T-helper 9 cell (primary cell): Measurements from ENCODE around the gene ITGB4.
A peak's percentile ranks its signal among the peaks of the same experiment; 100 is the strongest.

Experiments used
- DNase-seq: peaks from one replicate; pipeline ENCODE4 v3.0.0-alpha.2; 2020
- total RNA-seq, 2 donors: gene quantifications; one replicate each; lab custom pipeline; 2026; lab: John Stamatoyannopoulos, UW

The ITGB4 gene
- total RNA-seq: 0 to 0.28 reads per million in 2 donors

GRCh38 chr17:75720656-75721462 lies at the start of gene ITGB4:
Gene ITGB4 (plus strand): TSS chr17:75721459. CDS start chr17:75724704, 3,245 bp downstream.
- peak; percentile 58 for DNase-seq

GRCh38 chr17:75672011-75672410 lies 49.2 kb upstream of the ITGB4 start:
- no peak for DNase-seq

GRCh38 chr17:75673487-75673886 lies 47.8 kb upstream of the ITGB4 start:
- no peak for DNase-seq

- no peak for DNase-seq
Measured at GRCh38 chr17:75676461-75676860, 44.8 kb upstream of the ITGB4 start.

DNA sequence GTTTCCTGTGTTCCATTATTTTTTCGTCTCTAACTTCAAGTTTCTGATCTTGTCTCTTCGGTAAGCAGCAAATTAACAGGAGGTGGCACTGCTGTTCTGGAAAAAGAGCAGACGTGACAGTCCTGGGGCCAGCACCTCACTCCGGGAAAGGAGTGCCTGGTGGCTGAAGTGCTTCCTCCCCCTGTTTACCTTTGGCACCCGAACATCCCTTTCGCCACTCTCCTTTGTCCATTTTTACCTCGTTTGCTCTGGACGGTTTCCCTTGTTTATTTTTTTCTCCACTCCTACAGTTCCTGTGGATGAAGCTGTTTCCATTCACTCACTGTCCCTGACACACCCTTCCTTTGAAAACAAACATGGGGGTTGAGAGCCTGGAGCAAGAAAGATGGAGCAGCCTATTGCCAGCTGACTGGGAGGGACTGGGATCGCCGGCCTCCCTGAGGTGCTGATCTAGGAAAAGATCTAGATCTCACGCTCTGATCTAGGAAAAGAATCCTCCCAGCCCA lies 41.5 kb upstream of the ITGB4 start:
- no peak for DNase-seq

DNA sequence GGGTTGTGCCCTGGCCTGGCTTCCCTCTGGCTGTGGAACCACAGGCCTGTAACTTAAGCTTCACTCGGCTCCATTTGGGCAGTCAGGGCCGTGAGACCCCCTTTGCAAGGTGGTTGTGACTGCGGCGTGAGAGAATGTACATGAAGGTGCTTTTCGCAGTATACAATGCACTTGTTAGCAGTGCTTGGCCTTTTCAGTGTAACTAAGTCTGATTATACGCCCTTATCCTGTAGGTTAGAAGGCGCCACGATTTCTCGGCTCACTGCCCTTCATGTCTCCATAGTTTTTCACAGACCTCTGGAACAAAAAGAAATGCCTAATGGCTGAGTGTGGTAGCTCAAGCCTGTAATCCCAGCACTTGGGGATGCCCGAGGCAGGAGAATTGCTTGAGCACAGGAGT lies 40.8 kb upstream of the ITGB4 start:
- DNase-seq: no peak

DNA sequence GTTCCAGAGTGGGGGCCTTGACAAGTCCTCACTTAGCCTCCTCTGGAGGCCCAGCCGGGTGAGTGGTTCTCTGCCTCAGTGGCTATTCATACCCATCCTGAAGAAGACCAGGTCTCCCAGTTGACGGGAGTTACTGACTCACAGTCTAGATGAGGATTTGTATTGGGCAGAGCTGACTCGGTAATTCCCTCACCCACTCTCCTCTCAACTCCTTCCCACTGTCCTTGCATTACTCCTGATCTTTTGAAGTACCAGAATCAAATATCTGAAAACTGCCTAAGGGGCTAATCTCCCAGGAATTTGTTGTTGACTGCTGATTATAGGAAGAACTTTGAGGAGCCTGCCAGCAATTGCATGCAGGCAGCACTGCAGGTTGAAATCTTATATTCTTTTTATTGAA lies 40.0 kb upstream of the ITGB4 start:
- no peak for DNase-seq

- no peak for DNase-seq
Measured at GRCh38 chr17:75683583-75683982, 37.7 kb upstream of the ITGB4 start.

DNA sequence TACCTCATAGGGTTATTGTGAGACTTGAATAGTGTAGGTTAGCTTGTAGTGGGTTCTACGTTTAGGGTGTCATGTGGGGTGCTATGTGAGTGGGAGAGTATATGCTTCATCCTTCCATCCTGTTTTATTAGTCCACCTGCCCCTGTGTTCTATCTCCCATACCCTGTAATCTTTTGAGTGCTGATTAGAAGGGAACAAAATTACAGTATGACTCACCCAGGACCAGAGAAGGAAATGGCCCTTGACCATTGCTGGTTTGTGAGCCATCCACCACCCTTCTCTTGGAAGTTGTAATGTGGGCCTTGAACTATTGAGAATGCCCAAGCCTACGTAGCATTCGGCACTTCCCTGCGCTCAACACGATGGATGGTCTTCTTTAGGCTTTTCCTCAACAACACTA lies 37.0 kb upstream of the ITGB4 start:
- DNase-seq: no peak

DNA sequence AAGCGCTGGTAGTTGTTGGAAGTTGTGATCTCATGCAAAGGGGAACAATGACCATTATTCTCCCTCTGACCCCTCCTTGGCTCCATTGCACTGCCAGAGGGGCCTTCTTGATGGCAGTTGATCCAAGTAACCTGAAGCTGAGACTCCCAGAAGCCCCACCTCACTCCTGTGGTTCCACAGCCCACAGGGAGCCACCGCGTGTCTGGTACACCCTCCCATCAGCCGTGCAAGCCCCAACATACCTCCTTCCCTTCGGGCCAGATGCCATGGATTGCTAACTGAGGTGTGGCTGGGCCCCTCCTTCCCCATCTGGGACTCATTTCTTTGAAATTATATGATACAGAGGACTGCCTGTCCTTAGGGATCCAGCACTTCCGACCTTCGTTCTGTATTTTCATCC lies 36.3 kb upstream of the ITGB4 start:
- DNase-seq: no peak

- DNase-seq: no peak
Measured at GRCh38 chr17:75685499-75685898, 35.8 kb upstream of the ITGB4 start.

GRCh38 chr17:75688209-75688825 lies 32.9 kb upstream of the ITGB4 start:
- no peak for DNase-seq

GRCh38 chr17:75689441-75689873 lies 31.8 kb upstream of the ITGB4 start:
- no peak for DNase-seq

DNA sequence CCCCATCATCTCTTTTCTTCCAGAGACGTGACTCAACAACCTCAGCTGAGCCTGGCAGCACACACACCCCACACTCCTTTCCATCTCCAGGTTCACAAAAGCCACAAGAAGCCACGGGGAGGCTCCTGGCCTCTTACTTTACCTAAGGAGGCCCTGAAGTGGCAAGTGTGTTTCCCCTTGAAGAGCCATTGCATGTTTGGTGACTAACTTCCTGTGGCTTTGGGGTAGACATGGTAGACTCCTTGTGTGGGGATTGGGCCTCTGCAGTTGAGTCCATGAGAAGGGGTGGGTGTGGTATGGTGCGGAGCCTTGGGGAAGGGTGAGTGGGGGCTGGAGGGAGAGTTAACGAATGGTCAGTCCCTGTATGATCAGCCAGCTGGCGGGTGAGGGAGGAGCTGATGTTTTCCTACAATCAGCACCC lies 29.9 kb upstream of the ITGB4 start:
- no peak for DNase-seq

DNA sequence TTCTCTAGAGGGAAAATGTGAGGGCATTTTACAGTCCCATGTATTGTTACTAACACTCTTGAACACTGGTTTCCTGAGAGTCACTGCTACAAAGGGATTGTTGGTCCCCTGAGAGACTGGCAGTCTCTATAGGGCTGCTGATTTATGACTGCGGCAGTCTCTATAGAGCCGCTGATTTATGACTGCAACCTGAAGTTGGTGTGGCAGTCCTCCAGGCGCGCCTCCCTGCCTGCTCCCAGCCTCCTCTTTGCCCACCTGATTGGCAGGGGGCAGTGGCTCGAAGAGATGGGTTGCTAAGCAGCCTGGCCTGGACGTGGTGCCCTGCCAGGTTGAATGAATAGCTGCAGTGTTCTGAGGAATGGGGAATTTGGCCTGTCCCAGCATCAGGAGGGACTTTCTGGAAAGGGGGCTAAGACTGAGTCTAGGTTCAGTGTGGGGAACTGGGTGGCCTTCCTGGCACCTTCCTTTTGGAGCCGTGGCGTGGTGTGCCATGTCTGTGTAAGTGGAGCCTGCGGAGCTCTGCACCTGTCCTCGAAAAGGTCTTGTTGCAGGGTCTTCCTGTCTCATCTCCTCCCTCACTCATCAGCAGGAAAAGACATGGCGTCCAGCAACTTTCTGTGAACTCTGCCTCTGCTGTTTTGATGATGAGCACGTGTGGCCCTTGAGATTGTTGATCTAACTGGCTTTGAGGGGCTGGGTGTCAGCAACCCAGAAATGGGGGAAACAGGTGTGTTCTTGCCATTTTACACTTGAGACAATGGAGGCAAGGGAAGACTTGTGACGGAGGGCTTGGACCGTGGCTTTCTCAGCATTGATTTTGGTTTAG lies 29.2 kb upstream of the ITGB4 start:
- no peak for DNase-seq

DNA sequence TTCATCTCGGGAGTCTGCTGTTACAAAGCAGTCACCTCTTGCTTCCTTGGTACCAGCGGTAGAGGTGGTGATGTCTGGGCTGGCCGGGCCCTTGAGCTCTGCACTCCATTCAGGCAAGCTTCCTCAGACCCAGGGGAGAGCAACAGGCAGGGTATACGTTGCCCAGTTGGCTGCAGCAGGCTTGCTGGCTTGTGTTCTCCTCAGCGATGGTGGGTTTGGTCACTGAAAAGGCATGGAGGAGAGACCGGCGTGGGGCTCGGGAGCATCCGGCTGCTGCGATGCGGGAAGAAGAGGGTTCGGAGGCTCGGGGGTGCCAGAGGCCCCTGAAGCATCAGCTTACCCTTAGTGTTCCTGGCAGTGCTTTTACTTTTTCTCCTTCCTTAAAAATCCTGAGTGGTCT lies 28.3 kb upstream of the ITGB4 start:
- DNase-seq: no peak

GRCh38 chr17:75693500-75694481 lies 27.5 kb upstream of the ITGB4 start:
- no peak for DNase-seq

GRCh38 chr17:75694536-75694935 lies 26.7 kb upstream of the ITGB4 start:
- DNase-seq: no peak

DNA sequence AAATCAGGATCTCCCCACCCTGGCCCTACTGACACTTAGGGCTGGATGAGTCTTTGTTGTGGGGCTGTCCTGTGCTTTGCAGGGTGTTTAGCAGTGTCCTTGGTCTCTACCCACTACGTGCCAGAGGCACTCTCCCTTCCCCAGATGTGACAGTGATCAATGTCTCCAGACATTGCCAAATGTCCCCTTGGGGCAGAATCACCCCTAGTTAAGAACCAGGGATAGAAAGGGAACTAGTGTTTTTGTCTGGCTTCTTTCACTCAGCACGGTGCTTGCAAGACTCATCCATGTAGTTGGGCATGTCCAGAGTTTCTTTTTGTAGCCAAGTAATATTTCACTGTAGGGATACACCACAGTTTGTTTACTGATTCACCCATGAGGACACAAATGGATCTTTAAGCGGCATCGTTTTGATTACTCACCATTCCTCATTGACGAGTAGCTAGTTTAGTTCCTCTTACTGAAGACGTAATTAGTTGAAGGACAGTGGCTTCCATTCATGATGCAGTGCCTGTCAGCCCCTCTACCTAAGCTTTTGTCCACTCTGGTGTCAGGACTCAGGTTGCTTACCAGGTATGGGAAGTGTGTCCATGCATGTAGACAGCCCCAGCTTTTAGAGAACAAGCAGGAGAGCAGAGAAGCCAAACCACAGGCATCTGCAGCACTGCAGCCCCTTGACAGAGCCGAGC lies 26.0 kb upstream of the ITGB4 start:
- no peak for DNase-seq

DNA sequence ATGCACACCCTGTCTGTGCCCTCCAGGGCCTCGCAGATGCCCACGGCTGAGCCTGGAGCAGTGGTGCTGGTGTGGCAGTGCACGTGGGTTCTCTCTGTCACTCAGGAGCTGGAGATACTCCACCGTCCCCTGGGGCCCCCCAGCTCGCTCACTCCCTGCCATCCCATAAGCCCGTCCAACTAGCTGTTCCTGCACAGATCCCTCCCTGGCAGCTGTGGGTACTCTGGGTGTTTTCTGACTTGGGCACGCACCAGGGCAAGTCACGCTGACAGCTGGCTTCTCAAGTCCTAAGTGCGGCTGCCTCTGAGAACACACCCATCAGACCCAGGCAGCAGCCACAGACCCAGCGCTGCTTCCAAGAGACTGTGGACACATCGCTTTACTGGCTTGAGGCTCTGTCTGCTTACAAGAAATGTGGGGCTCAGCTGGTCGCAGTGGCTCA lies 25.4 kb upstream of the ITGB4 start:
- no peak for DNase-seq

DNA sequence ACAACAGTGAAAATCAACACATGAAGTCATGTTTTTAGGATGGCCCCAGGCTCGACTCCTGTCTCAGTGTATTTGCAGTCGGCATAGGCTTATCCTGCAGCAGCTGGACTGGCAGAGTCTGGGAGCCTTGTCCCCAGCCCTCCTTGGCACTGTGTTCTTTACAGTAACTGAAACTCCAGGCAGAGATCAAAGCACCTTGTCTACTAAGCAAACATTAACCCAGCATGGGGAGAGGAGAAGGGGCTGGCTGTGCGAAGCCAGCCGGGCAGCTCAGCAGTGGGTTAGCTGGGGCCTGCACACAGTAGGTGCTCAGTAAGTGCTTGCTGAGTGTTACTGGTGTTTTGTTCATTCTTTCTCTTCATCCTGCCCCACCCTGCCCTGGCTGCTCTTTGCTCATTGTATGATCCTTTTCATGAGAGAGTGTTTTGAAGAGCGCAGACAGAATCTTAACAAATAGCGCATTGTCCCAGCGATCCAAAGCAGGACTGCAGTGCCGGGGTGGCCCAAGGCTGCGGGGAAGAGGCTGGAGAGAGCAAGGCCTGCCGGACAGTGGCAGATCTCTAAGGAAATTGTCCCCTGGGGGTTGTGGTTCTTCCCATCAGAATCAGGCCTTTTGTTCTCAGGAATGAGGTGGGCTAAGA lies 23.5 kb upstream of the ITGB4 start:
- DNase-seq: no peak
